Measurements from ENCODE around the gene TSTD2. TPM values are rescaled to one million over a fixed set of nuclear protein-coding genes. Genes with fewer than 3 reads are reported as not detected.

The TSTD2 gene
- total RNA-seq, 5 donors from 2014 or later (not counting 1 experiment from before 2014, with no cell fraction given): 15.4 to 24.0 (median 17.9) TPM

DNA sequence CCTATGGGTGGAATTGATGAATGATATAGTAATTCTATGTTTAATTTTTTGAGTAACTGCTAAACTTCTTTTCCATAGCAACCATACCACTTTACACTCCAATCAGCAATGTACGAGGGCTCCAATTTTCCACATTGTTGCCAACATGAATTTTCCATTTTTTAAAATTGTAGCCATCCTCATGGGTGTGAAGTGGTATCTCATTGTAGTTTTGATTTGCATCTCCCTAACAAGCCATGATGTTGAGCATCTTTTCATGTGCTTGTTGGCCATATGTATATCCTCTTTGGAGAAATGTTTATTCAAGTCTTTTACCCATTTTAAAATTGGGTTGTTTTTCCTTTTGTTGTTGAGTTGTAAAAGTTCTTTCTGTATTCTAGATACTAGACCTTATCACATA, 82.8 kb downstream of the TSTD2 start:
- Histone ChIP-seq H3K9me3 (no peaks in the 10 kb centered on the region), H3K27me3 (replicated peaks in 1 of 2; ENCODE audit: control insufficient read depth in 2 of 2, extremely low read depth in 1 of 2, insufficient read depth in 2 of 2, low read length in 1 of 2) (peaks cover 0 to 21% of the 10 kb centered on the region in 2 experiments), H3K4me1 (ENCODE audit: control insufficient read depth in 1 of 2, extremely low read depth in 1 of 2, insufficient read depth in 2 of 2, low read length in 2 of 2) (no peaks in the 10 kb centered on the region), H3K4me3 (ENCODE audit: control insufficient read depth in 1 of 2, extremely low read depth in 1 of 2, low read length in 1 of 2) (no peak overlapping the region), H3K27ac (ENCODE audit: low read length) (no peak overlapping the region), H3K36me3 (ENCODE audit: control insufficient read depth in 2 of 2, extremely low read depth in 1 of 2, insufficient read depth in 1 of 2, low read length in 1 of 2) (no peaks in the 10 kb centered on the region)
- H3K4me1 Mint-ChIP-seq: no peaks in the 10 kb centered on the region
- no CpG with 5 or more reads among the region's 1 CpG for WGBS (ENCODE audit: insufficient coverage)
- POLR2A ChIA-PET: no interaction called here
- no peaks in the 10 kb centered on the region for H3K36me3 Mint-ChIP-seq
- no peak for ATAC-seq (replicated peaks in 1 of 4)
- no peak overlapping the region for H3K27ac Mint-ChIP-seq
- no peak overlapping the region for H3K4me3 Mint-ChIP-seq
- H3K9me3 Mint-ChIP-seq: no peaks in the 10 kb centered on the region
- H3K27me3 Mint-ChIP-seq: peaks cover 33 to 38% of the 10 kb centered on the region in 2 donors
- DNase-seq: no peak
- CTCF ChIA-PET: no interaction called here

Other genes with a start within 250 kb of the TSTD2 start
- gene TDRD7, start 221.3 kb downstream of the TSTD2 start, total RNA-seq: 10 to 100 TPM in 3 of 5 donors, 1 to 10 TPM in 2; 9.2 to 11.9 (median 10.2) TPM
- gene TMOD1, start 131.7 kb downstream of the TSTD2 start, total RNA-seq: 1 to 10 TPM in 4 of 5 donors, under 1 TPM in 1; 0.70 to 1.9 (median 1.3) TPM
- 10 to 100 TPM; 31.9 to 38.7 (median 33.8) TPM for gene NCBP1, start 453 bp upstream of the TSTD2 start, total RNA-seq
- 10 to 100 TPM; 21.7 to 24.5 (median 23.3) TPM for gene XPA, start 64.0 kb upstream of the TSTD2 start, total RNA-seq
- under 1 TPM in 4 of 5 donors, not detected in 1; 0.06 to 0.14 (median 0.11) TPM for gene FOXE1, start 219.9 kb upstream of the TSTD2 start, total RNA-seq